ENCODE measurements around the gene SGMS2.
"Not testable (repeated sequence)": the region's sequence is repeated elsewhere in the genome, so short reads cannot be mapped to it uniquely, and the experiment has no call there.

SGMS2 gene

GRCh38 chr4:107863850-107864371 is 39.2 kb downstream of the SGMS2 start:
- no peak for DNase-seq (ENCODE audit: low read depth in 3 of 3)

GRCh38 chr4:107866726-107867125 is 42.0 kb downstream of the SGMS2 start:
- DNase-seq (ENCODE audit: low read depth in 3 of 3) = no peak

DNA sequence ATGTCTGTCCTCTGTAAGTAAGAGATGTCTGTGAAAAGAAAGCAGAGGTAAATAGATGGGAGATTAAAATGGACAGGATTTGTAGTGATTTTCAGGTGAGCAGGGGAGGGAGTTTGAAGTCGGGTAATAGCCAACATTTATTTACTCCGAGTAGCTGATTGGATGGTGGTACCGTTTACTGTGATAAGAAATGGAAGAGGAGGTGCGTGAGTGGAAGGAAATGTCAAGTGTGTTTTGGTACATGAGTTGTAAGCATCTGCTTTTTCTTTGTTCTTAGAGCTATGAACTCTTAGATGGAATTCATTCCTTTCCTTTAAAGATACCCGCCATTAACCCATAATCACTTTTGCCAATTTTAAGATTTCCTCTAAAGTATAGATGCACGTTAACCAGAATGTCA is 45.5 kb downstream of the SGMS2 start:
- no peak for DNase-seq (ENCODE audit: low read depth in 3 of 3)

DNA sequence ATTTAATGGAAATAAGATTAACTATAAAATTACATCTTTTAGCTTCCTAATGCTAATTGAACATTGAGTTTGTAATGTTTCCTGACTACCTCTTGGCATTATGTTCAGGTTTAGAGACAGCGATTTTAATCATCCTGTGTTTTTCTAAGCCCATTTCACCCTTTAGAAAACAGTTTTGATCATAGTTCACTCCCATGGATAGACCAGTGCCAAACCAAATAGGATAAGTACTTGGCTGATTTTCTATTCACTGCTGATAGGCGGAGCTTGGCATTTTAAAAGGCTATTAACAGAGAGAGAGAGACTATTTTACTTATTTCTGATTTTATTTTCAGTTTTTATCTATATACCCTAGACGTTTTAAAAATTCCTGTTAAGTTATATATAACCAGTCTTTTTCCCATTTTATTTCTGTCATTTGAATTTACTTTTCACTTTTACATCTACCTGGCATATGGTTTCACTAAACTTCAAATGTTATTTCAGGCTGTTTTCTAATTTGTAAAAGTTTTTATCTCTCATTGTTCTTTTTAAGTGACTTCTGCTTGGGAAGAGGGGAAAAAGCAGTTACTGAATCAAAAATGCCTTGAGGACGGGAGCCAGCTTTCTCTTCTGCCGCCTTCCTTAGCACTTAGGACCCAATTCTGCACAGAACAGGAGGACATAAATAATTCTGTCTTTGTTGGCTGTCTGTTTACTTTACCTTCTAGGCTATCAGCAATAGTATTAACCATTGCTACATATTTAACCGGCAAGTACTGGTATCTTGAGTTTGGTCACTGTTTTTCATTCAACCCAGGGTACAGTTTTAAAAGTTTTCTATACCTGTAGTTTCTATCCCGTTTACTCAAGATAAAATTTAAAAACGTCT is 46.4 kb downstream of the SGMS2 start:
- DNase-seq (ENCODE audit: low read depth in 3 of 3) = no peak

- no peak for DNase-seq (ENCODE audit: low read depth in 3 of 3)
Measured at GRCh38 chr4:107874024-107874423, 49.3 kb downstream of the SGMS2 start.

- no peak for DNase-seq (ENCODE audit: low read depth in 3 of 3)
Measured at GRCh38 chr4:107876099-107876498, 51.4 kb downstream of the SGMS2 start.

- no peak for DNase-seq (ENCODE audit: low read depth in 3 of 3)
Measured at GRCh38 chr4:107877361-107877760, 52.6 kb downstream of the SGMS2 start.

- DNase-seq (ENCODE audit: low read depth in 3 of 3) = no peak
Measured at GRCh38 chr4:107885865-107886264, 61.1 kb downstream of the SGMS2 start.

DNA sequence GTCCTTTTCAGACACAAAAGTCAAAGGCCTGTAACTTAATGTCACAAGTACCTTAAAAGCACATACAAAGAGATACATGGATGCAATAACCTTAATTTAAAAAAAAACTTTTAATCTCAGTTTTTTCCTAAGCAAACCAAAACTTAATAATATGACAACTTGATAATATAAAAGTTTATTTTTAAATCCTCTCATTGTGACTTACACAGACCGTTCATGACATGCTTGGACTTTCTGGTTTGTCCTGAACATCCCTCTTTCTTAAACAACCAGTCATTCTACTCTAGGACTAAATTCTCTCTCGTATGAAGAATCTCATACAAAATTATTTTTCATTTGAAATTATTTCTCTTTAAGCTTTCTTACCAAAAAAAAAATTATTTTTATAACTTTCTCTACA is 63.5 kb downstream of the SGMS2 start:
- DNase-seq (ENCODE audit: low read depth in 3 of 3) = no peak

DNA sequence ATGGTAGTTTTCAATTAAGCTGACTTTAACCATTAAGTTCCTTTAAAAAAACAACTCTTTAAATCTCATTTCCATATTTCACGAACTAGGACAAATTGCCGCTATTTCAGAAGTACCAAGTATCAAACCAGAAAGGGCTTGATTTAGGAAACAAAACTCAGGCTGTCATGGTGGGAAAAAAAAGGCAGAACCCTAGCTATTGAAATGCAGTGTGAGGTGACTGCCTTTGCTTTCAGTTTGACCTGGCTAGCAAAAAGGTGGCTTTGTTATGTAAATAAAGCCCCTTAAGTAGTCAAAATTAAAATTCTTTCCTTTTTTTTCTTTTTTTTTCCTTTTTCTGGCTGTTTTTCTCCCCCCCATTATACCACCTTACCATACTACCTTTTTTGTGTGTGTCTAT is 66.0 kb downstream of the SGMS2 start:
- DNase-seq (ENCODE audit: low read depth in 3 of 3) = no peak

- no peak for DNase-seq (ENCODE audit: low read depth in 3 of 3)
Measured at GRCh38 chr4:107891299-107891698, 66.6 kb downstream of the SGMS2 start.

- DNase-seq (ENCODE audit: low read depth in 3 of 3) = no peak
Measured at GRCh38 chr4:107893171-107894137, 68.7 kb downstream of the SGMS2 start.

DNA sequence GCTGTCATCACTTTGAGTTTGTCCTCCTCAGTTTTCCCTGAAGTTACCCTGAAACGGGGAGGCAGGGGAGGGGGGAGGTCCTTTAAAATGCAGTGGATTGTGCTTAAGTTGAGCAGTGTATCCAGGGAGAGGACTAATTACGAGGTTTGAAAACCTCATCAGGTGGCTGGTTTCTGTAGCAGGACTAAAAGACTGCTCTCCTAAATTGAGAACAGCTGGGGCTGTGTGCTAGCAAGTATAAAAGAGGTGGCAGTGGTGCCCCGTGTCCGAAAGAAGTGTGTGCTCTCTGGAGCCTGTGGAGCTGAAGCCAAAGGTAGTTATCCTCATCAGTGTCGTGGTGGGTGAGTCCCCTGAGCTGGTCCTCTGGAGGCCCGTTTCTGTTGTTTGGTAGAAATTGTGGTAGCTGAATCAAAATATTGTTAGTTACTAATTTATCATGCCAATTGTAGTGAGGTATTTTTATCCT is 69.4 kb downstream of the SGMS2 start:
- DNase-seq (ENCODE audit: low read depth in 3 of 3) = no peak

DNA sequence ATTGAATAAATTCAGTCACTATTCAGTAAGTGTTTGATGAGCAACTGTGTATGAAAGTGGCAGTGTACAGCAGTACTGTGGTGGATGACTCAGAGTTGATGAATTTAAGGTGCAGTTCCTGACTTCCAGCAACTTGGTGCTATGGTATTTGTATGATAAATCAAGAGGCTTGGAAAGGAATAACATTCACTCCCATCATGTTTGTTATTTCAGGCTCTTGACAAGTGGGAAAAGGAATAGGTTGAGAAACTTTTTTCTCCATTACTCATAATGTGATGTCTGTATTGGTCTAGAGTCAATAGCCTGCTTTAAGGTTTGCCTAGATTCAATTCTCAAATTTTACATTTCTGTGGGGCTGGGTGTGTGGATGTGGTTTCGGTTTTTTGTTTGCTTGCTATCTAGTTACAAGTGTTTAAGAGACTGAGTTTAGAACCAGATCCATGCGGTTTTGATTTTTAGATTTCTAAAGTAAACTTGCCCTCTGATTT is 71.5 kb downstream of the SGMS2 start:
- DNase-seq (ENCODE audit: low read depth in 3 of 3) = no peak

GRCh38 chr4:107896646-107897045 is 71.9 kb downstream of the SGMS2 start:
- DNase-seq (ENCODE audit: low read depth in 3 of 3) = no peak

GRCh38 chr4:107897823-107898222 is 73.1 kb downstream of the SGMS2 start:
- no peak for DNase-seq (ENCODE audit: low read depth in 3 of 3)

DNA sequence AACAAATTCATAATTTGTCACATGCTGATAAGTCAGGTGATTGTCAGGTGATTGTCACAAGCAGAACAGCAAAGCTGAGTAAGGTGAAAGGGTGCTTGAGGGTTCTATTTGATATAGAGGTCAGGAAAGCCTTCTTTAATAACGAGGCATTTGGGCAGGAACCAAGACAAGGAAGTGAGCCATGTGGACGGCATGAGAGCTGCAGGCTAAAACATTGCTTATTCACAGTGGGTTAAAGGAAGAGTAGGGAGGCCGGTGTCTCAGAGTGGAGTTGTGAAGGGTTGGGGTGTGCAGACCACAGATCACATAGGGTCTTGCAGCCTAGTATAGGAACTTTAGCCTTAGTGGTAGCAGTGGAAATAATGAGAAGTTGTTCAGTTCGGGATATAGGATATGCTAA is 75.3 kb downstream of the SGMS2 start:
- DNase-seq (ENCODE audit: low read depth in 3 of 3) = no peak

GRCh38 chr4:107900508-107900907 is 75.8 kb downstream of the SGMS2 start:
- DNase-seq (ENCODE audit: low read depth in 3 of 3) = no peak

- no peak for DNase-seq (ENCODE audit: low read depth in 3 of 3)
Measured at GRCh38 chr4:107901213-107901934, 76.6 kb downstream of the SGMS2 start.

DNA sequence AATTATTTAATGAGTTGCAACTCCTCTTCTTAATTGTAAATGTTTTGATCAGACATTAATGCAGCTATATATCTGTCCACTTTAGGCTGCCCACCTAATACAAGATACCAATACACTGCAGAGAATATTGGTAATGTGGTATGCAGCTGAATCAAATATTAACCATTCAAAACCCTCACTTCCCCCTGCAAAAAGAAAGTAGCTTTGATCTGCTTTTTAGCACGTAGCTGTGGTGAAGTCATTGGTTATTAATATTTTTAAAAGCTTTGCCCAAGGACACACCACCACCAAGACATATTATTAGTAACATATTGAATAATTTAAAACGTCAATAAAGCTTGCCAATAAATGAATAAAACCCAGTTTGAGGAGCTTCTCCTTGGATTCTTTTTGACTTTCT is 78.0 kb downstream of the SGMS2 start:
- no peak for DNase-seq (ENCODE audit: low read depth in 3 of 3)

DNA sequence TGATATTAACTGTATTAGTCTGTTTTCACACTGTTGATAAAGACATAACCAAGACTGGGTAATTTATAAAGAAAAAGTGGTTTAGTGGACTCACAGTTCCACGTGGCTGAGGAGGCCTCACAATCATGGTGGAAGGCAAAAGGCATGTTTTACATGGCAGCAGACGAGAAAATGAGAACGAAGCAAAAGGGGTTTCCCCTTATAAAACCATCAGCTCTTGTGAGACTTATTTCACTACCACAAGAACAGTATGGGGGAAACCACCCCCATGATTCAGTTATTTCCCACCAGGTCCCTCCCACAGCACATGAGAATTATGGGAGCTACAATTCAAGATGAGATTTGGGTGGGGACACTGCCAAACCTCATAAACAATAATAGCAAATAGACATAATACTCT is 80.3 kb downstream of the SGMS2 start:
- not testable (repeated sequence) for DNase-seq (ENCODE audit: low read depth in 3 of 3)
